Fibroblast of the aortic adventitia (primary cell): Measurements from ENCODE around the gene CTSH. TPM values are rescaled to one million over a fixed set of nuclear protein-coding genes. Genes with fewer than 3 reads are reported as not detected.

ENCODE experiments used
- DNase-seq: peaks from one replicate; pipeline ENCODE4 v3.0.0-alpha.2; 2010; ENCODE audit warnings: low read depth
- H3K4me3 ChIP-seq: 2 replicates; pipeline ENCODE4 v1.5.1; 2011; ENCODE audit warnings: low read depth, mild to moderate bottlenecking, control low read depth, low read length, moderate library complexity
- CTCF ChIP-seq: IDR thresholded peaks from 2 replicates; pipeline ENCODE4 v1.5.1; 2011; ENCODE audit warnings: mild to moderate bottlenecking, low read length, control low read depth, inconsistent platforms; ENCODE audit not compliant: insufficient read depth
- total RNA-seq: library from RNA; depleted of rRNA; stranded (reverse); fragments of >200 nt; gene quantifications from 2 replicates; pipeline ENCODE4 v1.2.3, GENCODE V29; 2012; ENCODE audit warnings: low replicate concordance

The CTSH gene
- total RNA-seq, 1 donor: 8.5 TPM

DNA sequence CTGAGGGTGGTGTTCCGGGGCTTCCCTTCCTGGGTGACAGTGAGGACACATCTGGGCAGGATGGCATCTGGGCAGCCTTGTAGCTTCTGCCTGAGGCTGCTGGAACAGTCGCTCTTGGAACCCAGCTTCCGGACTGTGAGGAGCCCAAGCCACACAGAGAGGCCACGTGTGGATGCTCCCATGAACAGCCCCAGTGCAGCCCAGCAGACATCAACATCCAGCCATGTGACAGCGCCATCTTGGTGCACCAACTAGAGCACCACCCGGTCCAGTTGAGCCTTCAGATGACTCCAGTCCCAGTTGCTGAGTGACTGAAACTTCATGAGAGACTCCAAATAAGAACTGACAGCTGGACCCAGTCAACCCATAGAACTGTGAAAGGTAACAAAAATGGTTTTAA is 15.5 kb upstream of the CTSH start:
- no peak overlapping the region for H3K4me3 ChIP-seq
- no peak for TF ChIP-seq CTCF
- DNase-seq: no peak

DNA sequence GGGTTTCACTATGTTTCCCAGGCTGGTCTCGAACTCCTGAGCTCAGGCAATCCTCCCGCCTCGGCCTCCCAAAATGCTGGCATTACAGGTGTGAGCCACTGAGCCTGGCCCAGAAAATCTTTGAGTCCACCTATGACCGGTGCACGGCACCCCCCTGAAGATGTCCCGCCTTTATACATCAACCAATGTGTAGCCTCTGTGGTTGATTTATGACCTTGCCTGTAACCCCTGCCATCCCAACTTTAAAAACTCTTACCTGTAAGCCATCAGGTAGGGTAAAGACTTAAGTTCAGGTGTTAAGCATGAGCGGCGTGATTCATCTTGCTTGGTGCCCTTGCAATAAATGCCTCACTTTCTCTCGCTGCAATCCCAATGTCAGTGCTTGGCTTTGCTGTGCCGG is 14.5 kb upstream of the CTSH start:
- no peak for TF ChIP-seq CTCF
- no peak overlapping the region for H3K4me3 ChIP-seq
- DNase-seq: no peak

DNA sequence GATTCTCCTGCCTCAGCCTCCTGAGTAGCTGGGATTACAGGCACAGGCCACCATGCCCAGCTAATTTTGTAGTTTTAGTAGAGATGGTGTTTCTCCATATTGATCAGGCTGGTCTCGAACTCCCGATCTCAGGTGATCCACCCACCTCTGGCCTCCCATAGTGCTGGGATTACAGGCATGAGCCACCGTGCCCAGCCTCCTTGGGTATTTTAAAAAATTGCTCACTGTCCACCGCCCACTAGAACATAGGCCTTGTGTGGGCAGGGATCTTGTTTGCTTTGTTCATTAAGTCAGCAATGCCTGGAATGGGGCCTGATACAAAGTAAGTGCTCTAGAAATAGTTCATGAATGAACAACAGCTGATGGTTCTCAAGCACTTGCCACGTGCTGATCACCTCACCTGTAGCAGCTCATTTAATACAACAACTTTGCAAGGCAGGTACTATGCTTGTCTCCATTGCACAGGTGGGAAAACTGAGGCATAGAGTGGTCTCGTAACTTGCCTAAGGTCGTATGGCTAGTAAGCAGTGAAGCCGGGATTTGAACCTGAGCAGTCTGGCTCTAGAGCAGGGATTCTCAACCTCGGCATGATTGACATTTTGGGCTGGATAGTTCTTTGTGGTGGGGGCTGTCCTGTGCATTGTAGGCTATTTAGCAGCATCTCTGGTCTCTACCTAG is 12.7 kb upstream of the CTSH start:
- no peak overlapping the region for H3K4me3 ChIP-seq
- no peak for DNase-seq
- no peak for TF ChIP-seq CTCF

GRCh38 chr15:78956937-78957336 is 12.1 kb upstream of the CTSH start:
- TF ChIP-seq CTCF: no peak
- no peak for DNase-seq
- no peak overlapping the region for H3K4me3 ChIP-seq

DNA sequence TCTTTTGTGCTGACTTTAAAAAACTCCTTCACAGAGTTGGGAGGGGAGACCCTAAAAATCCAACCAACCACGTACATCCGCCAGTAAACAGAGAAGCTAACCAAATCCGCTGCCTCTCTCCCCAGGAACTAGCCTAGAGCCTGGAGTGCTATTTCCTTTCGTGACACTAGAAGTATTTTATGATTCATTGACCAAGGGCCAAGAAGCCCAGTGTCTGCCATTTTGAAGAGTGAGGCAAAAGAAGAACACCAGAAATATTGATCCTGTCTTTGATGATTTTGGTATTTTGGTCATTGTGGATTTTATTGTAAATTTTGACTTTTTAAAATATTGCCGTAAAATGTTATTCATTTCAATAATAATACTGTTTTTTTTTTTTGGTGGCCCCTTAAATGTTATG is 10.5 kb upstream of the CTSH start:
- TF ChIP-seq CTCF: no peak
- H3K4me3 ChIP-seq: no peak overlapping the region

GRCh38 chr15:78951841-78952238 is 7.0 kb upstream of the CTSH start:
- peak; percentile 50 for DNase-seq
- H3K4me3 ChIP-seq: no peak overlapping the region
- no peak for TF ChIP-seq CTCF

More for the DNA sequence above, 10.5 kb upstream of the CTSH start:
- DNase-seq: no peak
